Activated CD8-positive, alpha-beta memory T cell treated with anti-CD3 and anti-CD28 coated beads, Interleukin-2, amount 10 ng/mL, durations not matched to agents 7 days and 5 days (primary cell): ENCODE data around the gene TOMM22. TPM values are rescaled to one million over a fixed set of nuclear protein-coding genes. Genes with fewer than 3 reads are reported as not detected.

ENCODE experiments used
- ATAC-seq: fragments of 150-1000 bp; cut with Tn5 transposase; one replicate; pipeline ENCODE4 v1.10.0; 2021; ENCODE audit warnings: moderate library complexity
- CTCF ChIA-PET: fragments of 350-600 bp; sonication (Branson Sonifier 250); formaldehyde crosslinking; loops from one replicate; lab custom pipeline; 2021; ENCODE audit warnings: antibody characterized with exemption; lab: Charles Lee
- DNase-seq: peaks from one replicate; pipeline ENCODE4 v3.0.0-alpha.2; 2020
- H3K27ac Mint-ChIP-seq: one replicate; pipeline ENCODE4 v1.8.0; 2021; ENCODE audit warnings: mild to moderate bottlenecking, mixed read lengths
- H3K27me3 Mint-ChIP-seq: one replicate; pipeline ENCODE4 v1.8.0; 2021; ENCODE audit warnings: mixed read lengths
- H3K36me3 Mint-ChIP-seq: one replicate; pipeline ENCODE4 v1.8.0; 2021; ENCODE audit warnings: mild to moderate bottlenecking, mixed read lengths
- H3K4me1 Mint-ChIP-seq: one replicate; pipeline ENCODE4 v1.8.0; 2021; ENCODE audit warnings: mixed read lengths
- H3K4me3 Mint-ChIP-seq: one replicate; pipeline ENCODE4 v1.8.0; 2021; ENCODE audit warnings: mild to moderate bottlenecking, moderate library complexity, mixed read lengths
- H3K9me3 Mint-ChIP-seq: one replicate; pipeline ENCODE4 v1.8.0; 2022; ENCODE audit warnings: low read depth, mixed read lengths
- total RNA-seq, 2 experiments: library from RNA; stranded (reverse); gene quantifications; one replicate each; pipeline ENCODE4 v1.2.3, GENCODE V29; 2021

Gene TOMM22
- total RNA-seq, 2 experiments from 2014 or later = 61.1 to 94.9 TPM

GRCh38 chr22:38734421-38735100 is 52.8 kb downstream of the TOMM22 start:
- CTCF ChIA-PET = interaction anchor here (0.8 to 4.0 kb wide), 11 partner anchors 9 to 39 kb away, joined by 3 to 28 read pairs (median 7); partner anchors contain the start of gene GTPBP1
- H3K36me3 Mint-ChIP-seq = peaks cover 49% of the 10 kb centered on the region

More at GRCh38 chr22:38734421-38735100, 52.8 kb downstream of the TOMM22 start:
- H3K4me1 Mint-ChIP-seq = peaks cover 31% of the 10 kb centered on the region
- H3K4me3 Mint-ChIP-seq = no peak overlapping the region
- H3K9me3 Mint-ChIP-seq = no peaks in the 10 kb centered on the region
- no peaks in the 10 kb centered on the region for H3K27me3 Mint-ChIP-seq
- H3K27ac Mint-ChIP-seq = peak overlapping the region; percentile 65
- ATAC-seq (no peak), DNase-seq (no peak)

Other genes with a start within 250 kb of the TOMM22 start
- gene KCNJ4, start 226.8 kb upstream of the TOMM22 start, total RNA-seq = not detected
- gene KDELR3, start 213.9 kb upstream of the TOMM22 start, total RNA-seq = 1 to 10 TPM in 1 of 2 experiments, under 1 TPM in 1; 0.23 to 1.2 TPM
- 100 to 1,000 TPM; 452 to 527 TPM for gene DDX17, start 175.6 kb upstream of the TOMM22 start, total RNA-seq
- 10 to 100 TPM; 13.6 to 16.9 TPM for gene DMC1, start 111.8 kb upstream of the TOMM22 start, total RNA-seq
- under 1 TPM; 0.12 to 0.40 TPM for gene FAM227A, start 25.6 kb upstream of the TOMM22 start, total RNA-seq
- gene CBY1, start 25.3 kb upstream of the TOMM22 start, total RNA-seq = 10 to 100 TPM; 11.2 to 12.0 TPM
- 10 to 100 TPM; 74.0 to 77.0 TPM for gene JOSD1, start 19.0 kb downstream of the TOMM22 start, total RNA-seq
- gene GTPBP1, start 24.0 kb downstream of the TOMM22 start, total RNA-seq = 100 to 1,000 TPM; 116 to 146 TPM
- 100 to 1,000 TPM; 320 to 412 TPM for gene SUN2, start 74.0 kb downstream of the TOMM22 start, total RNA-seq
- gene DNAL4, start 112.2 kb downstream of the TOMM22 start, total RNA-seq = 1 to 10 TPM; 8.2 to 8.9 TPM
- 1 to 10 TPM in 1 of 2 experiments, under 1 TPM in 1; 0.96 to 2.4 TPM for gene NPTXR, start 162.1 kb downstream of the TOMM22 start, total RNA-seq
- gene CBX6, start 190.3 kb downstream of the TOMM22 start, total RNA-seq = 100 to 1,000 TPM in 1 of 2 experiments, 10 to 100 TPM in 1; 73.1 to 124 TPM